GM21423 (cell line): ENCODE measurements around the gene SLC11A1.

Experiments
- ATAC-seq: cut with Tn5 transposase; IDR thresholded peaks from one replicate; pipeline ENCODE4 v1.9.1; 2021; ENCODE audit warnings: mild to moderate bottlenecking, moderate library complexity; ENCODE audit not compliant: unreplicated experiment

The SLC11A1 gene

GRCh38 chr2:218392891-218393462 lies 10.9 kb downstream of the SLC11A1 start:
- no peak for ATAC-seq

GRCh38 chr2:218393750-218394290 lies 11.7 kb downstream of the SLC11A1 start:
- no peak for ATAC-seq

DNA sequence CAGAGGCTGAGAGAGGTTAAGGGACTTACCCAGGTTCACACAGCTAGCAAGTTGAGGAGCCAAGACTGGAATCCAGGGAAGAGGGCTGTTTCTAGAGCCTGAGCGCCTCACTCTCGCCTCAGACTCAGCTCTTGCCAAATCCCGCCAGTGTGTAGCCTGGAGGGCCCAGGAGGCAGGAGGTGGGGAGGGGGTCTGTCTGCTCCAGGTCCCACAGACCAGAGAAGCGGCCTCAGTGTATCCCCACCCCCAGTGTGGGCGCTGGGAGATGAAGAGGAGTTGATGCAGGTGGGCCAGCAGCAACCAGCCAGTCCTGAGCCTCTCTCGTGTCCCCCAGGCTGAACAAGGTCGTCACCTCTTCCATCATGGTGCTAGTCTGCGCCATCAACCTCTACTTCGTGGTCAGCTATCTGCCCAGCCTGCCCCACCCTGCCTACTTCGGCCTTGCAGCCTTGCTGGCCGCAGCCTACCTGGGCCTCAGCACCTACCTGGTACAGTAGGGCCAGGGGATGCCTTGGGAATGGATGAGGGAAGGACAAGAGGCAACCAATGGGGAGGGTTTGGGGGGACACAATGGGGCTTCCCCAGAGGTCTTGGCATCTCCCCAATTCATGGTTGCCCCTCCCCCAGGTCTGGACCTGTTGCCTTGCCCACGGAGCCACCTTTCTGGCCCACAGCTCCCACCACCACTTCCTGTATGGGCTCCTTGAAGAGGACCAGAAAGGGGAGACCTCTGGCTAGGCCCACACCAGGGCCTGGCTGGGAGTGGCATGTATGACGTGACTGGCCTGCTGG lies 12.4 kb downstream of the SLC11A1 start:
- ATAC-seq = no peak

DNA sequence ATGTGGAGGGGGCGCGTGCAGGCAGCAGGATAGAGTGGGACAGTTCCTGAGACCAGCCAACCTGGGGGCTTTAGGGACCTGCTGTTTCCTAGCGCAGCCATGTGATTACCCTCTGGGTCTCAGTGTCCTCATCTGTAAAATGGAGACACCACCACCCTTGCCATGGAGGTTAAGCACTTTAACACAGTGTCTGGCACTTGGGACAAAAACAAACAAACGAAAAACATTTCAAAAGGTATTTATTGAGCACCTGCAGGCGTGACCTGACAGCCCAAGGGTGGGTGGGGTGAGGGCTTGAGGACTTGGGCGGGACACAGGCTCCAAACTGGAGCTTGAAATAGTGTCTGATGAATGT lies 13.0 kb downstream of the SLC11A1 start:
- ATAC-seq = no peak

GRCh38 chr2:218395456-218395825 lies 13.4 kb downstream of the SLC11A1 start:
- no peak for ATAC-seq

GRCh38 chr2:218395826-218396687 lies 14.0 kb downstream of the SLC11A1 start:
- ATAC-seq = peak; percentile 48

- ATAC-seq = no peak
Observed at GRCh38 chr2:218396688-218397462, 14.8 kb downstream of the SLC11A1 start.

- ATAC-seq = no peak
Observed at GRCh38 chr2:218397463-218397819, 15.4 kb downstream of the SLC11A1 start.

DNA sequence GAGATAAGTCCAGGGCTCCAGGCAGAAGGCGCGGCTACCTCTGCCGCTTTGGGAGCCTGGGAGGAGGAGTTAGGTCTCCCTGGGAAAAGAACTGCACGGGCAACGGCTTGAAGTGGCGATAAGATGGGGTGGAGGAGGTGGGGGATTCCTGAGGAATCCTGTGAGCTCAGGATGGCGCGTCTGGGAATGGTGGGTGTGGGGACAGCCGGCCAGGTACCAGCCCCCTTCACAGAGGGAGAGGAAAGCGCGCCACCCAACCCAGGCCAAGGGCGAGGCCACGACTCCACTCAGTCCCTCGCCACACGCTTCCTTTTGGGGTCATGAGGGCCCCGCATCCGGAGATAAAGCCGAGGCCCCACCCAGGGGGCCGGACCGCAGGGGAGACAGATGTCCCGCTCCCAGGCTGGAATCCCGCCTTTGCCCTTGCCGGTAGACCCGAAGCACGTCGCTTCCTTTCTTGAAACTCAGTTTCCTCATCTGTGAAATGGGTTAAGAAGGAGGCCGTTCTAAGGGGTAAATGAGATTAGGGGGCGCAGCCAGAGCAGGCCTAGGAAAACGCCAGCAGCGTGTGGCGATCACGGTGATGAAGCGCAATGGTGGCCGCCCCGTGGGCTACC lies 15.9 kb downstream of the SLC11A1 start:
- peak; percentile 24 for ATAC-seq

GRCh38 chr2:218398437-218399390 lies 16.6 kb downstream of the SLC11A1 start:
- ATAC-seq = peak; percentile 25

DNA sequence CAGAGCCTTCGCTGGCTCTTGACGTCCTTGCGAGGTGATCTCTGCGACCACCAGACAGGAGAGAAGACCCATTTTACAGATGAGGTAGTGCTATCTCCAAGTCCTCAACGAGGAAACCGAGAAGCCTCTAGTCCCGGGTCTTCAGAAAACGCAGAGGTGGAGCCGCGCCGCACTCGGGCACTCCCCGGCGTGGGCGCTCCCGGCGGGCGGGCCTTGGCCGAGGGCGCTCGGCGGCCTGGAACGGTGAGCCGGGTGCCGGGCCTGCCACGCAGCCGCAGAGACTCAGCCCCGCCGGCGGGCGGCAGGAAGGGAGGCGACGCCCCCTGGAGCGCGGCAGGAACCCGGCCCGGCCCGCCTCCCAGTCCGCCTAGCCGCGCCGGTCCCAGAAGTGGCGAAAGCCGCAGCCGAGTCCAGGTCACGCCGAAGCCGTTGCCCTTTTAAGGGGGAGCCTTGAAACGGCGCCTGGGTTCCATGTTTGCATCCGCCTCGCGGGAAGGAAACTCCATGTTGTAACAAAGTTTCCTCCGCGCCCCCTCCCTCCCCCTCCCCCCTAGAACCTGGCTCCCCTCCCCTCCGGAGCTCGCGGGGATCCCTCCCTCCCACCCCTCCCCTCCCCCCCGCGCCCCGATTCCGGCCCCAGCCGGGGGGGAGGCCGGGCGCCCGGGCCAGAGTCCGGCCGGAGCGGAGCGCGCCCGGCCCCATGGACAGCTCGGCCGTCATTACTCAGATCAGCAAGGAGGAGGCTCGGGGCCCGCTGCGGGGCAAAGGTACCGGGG lies 17.5 kb downstream of the SLC11A1 start, which contains the start of gene CTDSP1:
Gene CTDSP1, plus strand, starts transcription at position 478 of the 776 bp plus-strand sequence. Its CDS starts 223 bp downstream, at position 701.
- peak; percentile 32 for ATAC-seq

DNA sequence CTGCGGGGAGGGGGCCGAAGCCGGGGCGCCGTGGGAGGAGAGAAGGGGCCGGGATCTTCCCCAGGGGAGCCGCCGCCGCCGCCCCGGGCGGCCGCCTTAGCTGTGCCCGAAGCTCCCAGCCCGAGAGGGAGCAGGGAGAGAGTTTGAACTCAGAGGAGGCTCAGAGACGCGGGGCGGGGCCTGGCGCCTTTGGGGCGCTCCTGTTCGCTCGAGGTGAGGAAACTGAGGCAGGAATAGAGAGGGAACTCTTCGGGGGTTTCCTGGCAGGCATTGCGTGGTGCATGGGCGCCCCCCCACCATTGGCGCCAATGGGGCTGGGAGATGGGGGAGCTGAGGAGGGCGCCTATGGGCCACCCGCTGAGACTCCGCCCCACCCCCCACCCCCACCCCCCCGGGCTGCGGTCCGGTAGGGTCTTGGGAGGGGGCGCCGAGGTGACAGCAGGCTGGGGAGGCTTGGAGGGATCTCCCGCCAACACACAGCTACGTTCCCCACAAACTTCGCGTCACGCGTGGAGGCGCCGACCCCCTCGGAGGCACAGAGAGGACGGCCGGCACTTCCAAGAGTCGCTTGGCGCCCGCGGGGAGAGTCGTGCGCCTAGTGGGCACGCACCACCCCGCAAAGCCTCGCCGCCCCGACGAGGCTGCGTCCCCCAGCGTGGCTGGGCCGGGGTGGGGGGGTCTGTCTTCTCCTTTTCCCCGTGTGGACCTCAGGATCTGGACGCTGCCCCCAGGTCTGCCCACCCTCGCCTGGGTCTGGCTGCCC lies 18.3 kb downstream of the SLC11A1 start:
- ATAC-seq = no peak

- ATAC-seq = no peak
Observed at GRCh38 chr2:218400930-218401881, 19.1 kb downstream of the SLC11A1 start.

GRCh38 chr2:218401890-218402289 lies 19.8 kb downstream of the SLC11A1 start:
- ATAC-seq = no peak

DNA sequence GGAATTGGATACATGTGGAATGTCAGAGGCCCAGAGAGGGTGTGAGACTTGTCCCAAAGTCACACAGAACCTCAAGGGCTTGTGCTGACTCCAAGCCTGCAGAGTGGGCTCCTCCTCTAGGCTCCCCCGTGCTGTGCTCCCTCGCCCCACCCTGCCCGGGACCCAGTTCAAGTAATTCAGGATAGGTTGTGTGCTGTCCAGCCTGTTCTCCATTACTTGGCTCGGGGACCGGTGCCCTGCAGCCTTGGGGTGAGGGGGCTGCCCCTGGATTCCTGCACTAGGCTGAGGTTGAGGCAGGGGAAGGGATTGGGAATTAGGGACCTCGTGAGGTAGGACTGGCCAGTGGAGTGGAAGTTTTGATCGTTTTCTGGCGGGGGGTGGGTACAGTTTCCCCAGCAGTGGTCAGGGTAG lies 20.4 kb downstream of the SLC11A1 start:
- ATAC-seq = no peak

DNA sequence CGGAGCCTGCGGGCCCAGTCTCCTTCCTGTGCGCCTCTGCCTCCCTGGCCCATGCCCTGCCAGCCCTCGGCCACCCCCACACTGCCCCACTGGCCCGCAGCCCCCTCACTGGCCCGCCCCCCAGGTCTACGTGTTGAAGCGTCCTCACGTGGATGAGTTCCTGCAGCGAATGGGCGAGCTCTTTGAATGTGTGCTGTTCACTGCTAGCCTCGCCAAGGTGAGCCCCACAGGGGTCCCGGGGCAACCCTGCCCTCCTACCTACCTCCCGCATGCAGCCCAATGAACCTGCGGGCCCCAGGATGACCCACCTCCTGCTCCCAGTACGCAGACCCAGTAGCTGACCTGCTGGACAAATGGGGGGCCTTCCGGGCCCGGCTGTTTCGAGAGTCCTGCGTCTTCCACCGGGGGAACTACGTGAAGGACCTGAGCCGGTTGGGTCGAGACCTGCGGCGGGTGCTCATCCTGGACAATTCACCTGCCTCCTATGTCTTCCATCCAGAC lies 20.9 kb downstream of the SLC11A1 start:
- no peak for ATAC-seq
